ENCODE results near the gene DTD2. TPM values are rescaled to one million over a fixed set of nuclear protein-coding genes. Genes with fewer than 3 reads are reported as not detected.

Gene DTD2
- total and polyA plus RNA-seq, 5 experiments from 2014 or later, result 19.6 to 26.9 (median 23.1) TPM

Other genes with a start within 250 kb of the DTD2 start
- gene HECTD1, start 249.7 kb downstream of the DTD2 start, total RNA-seq, result 100 to 1,000 TPM; 160 to 166 TPM
- gene HECTD1, start 249.7 kb downstream of the DTD2 start, polyA plus RNA-seq, result 10 to 100 TPM; 20.1 to 30.8 (median 25.9) TPM
- 10 to 100 TPM; 11.5 to 13.8 TPM for gene HEATR5A, start 37.0 kb downstream of the DTD2 start, total RNA-seq
- gene HEATR5A, start 37.0 kb downstream of the DTD2 start, polyA plus RNA-seq, result 1 to 10 TPM; 4.0 to 5.9 (median 5.5) TPM
- gene GPR33, start 30.5 kb upstream of the DTD2 start, total RNA-seq, result not detected
- gene GPR33, start 30.5 kb upstream of the DTD2 start, polyA plus RNA-seq, result not detected
- gene NUBPL, start 103.9 kb upstream of the DTD2 start, total RNA-seq, result 10 to 100 TPM in 1 of 2 experiments, 1 to 10 TPM in 1; 8.0 to 11.3 TPM
- 1 to 10 TPM; 6.7 to 9.1 (median 8.6) TPM for gene NUBPL, start 103.9 kb upstream of the DTD2 start, polyA plus RNA-seq